Stimulated activated CD8-positive, alpha-beta memory T cell treated with anti-CD3 and anti-CD28 coated beads, Interleukin-12 subunit alpha, Interleukin-12 subunit beta, amount 100 ng/mL, for 24 hours (primary cell): ENCODE data around the gene RANBP17.

ENCODE experiments used
- DNase-seq: peaks from one replicate; pipeline ENCODE4 v3.0.0-alpha.2; 2020; ENCODE audit errors: extremely low read depth

RANBP17 gene

GRCh38 chr5:171316258-171317121 is 454.7 kb downstream of the RANBP17 start:
- DNase-seq, result no peak

GRCh38 chr5:171317230-171317629 is 455.4 kb downstream of the RANBP17 start:
- no peak for DNase-seq

GRCh38 chr5:171318026-171318425 is 456.2 kb downstream of the RANBP17 start:
- DNase-seq, result no peak

- no peak for DNase-seq
Observed at GRCh38 chr5:171321447-171321846, 459.6 kb downstream of the RANBP17 start.

- no peak for DNase-seq
Observed at GRCh38 chr5:171322527-171322926, 460.7 kb downstream of the RANBP17 start.

- no peak for DNase-seq
Observed at GRCh38 chr5:171323007-171323406, 461.2 kb downstream of the RANBP17 start.

GRCh38 chr5:171323806-171324632 is 462.2 kb downstream of the RANBP17 start:
- DNase-seq, result no peak

GRCh38 chr5:171330021-171330420 is 468.2 kb downstream of the RANBP17 start:
- DNase-seq, result no peak

- no peak for DNase-seq
Observed at GRCh38 chr5:171335616-171336015, 473.8 kb downstream of the RANBP17 start.

GRCh38 chr5:171336521-171337209 is 474.8 kb downstream of the RANBP17 start:
- DNase-seq, result no peak

GRCh38 chr5:171337210-171337569 is 475.4 kb downstream of the RANBP17 start:
- no peak for DNase-seq

GRCh38 chr5:171340042-171340441 is 478.2 kb downstream of the RANBP17 start:
- no peak for DNase-seq

GRCh38 chr5:171340491-171340890 is 478.7 kb downstream of the RANBP17 start:
- no peak for DNase-seq

GRCh38 chr5:171342362-171343111 is 480.7 kb downstream of the RANBP17 start:
- no peak for DNase-seq

- no peak for DNase-seq
Observed at GRCh38 chr5:171344936-171345608, 483.3 kb downstream of the RANBP17 start.
